ENCODE measurements around the gene UNK.

- TF ChIP-seq CTCF (IDR thresholded peaks at IDR 0.05; ENCODE audit: insufficient read depth, low read depth, low read length) (no peak), EZH2 (IDR thresholded peaks at IDR 0.05; ENCODE audit: insufficient read depth, low read length) (no peak)
These were observed 19.3 kb downstream of the UNK start for GRCh38 chr17:75803883-75804282.

All from astrocyte (in vitro differentiated cells and primary cell).